SK-N-SH treated with all-trans-retinoic acid at 6 μM for 48 hours (cell line): ENCODE measurements around the gene ZNF410.

Source experiments
- ARNTL ChIP-seq: fragments of 450-650 bp; formaldehyde crosslinking; IDR thresholded peaks from 2 replicates; pipeline ENCODE4 v1.5.0; 2020; ENCODE audit warnings: low read depth, mild to moderate bottlenecking, moderate library complexity, borderline replicate concordance
- POU6F1 ChIP-seq: fragments of 250-450 bp; sonication (Bioruptor Pico); IDR thresholded peaks from 2 replicates; pipeline ENCODE4 v1.8.0; 2021; ENCODE audit warnings: low read depth, mild to moderate bottlenecking, moderate library complexity, borderline replicate concordance
- TCF4 ChIP-seq: fragments of 250-450 bp; sonication (Bioruptor Pico); IDR thresholded peaks from 2 replicates; pipeline ENCODE4 v1.8.0; 2021; ENCODE audit warnings: mild to moderate bottlenecking, moderate library complexity, borderline replicate concordance
- ZFP3 ChIP-seq: fragments of 250-450 bp; sonication (Bioruptor Pico); IDR thresholded peaks from 2 replicates; pipeline ENCODE4 v1.5.0; 2020; ENCODE audit warnings: mild to moderate bottlenecking, moderate library complexity
- ZFP30 ChIP-seq: fragments of 450-650 bp; formaldehyde crosslinking; IDR thresholded peaks from 2 replicates; pipeline ENCODE4 v1.5.0; 2022; ENCODE audit warnings: mild to moderate bottlenecking, moderate library complexity

DNA sequence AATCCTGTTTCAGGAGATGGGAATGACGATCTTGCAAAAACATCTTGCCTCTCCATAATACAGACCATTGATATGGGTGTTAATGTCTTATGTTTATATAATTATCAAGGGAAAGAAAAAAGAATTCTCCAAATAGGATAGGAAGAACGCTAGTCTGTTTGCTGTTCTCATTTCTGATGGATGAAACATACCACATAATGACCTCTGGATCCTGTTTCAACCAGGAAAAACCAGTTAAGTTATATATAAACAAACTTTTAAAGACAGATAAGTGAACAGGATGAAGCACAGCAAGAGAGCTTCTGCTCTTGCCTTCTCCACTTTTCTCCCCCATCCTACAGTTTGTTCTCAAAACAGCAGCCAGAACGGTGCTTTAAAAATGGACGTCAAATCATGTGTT, 91.2 kb downstream of the ZNF410 start:
- TF ChIP-seq ZFP3 (CRISPR knock-in tag) (no peak), POU6F1 (CRISPR knock-in tag) (no peak), ZFP30 (no peak), TCF4 (no peak), ARNTL (no peak)
